KMS-11 (cell line): Measurements from ENCODE around the gene CACNB4.

Source experiments
- H2AFZ ChIP-seq: fragments of 200-600 bp; sonication (generic); 2 replicates; pipeline ENCODE4 v1.6.1; 2016; ENCODE audit warnings: antibody characterized with exemption, mixed run types, low read depth
- H3K27ac ChIP-seq: fragments of 200-600 bp; sonication (generic); 2 replicates; pipeline ENCODE4 v1.6.1; 2016; ENCODE audit warnings: mild to moderate bottlenecking, mixed run types
- H3K27me3 ChIP-seq: fragments of 200-600 bp; sonication (generic); 2 replicates; pipeline ENCODE4 v1.6.1; 2017; ENCODE audit warnings: mild to moderate bottlenecking, low read depth, mixed run types, moderate library complexity; ENCODE audit not compliant: insufficient read depth
- H3K36me3 ChIP-seq: fragments of 200-600 bp; sonication (generic); 2 replicates; pipeline ENCODE4 v1.6.1; 2017; ENCODE audit warnings: mild to moderate bottlenecking, mixed run types; ENCODE audit not compliant: insufficient read depth
- H3K4me1 ChIP-seq: fragments of 200-600 bp; sonication (generic); 2 replicates; pipeline ENCODE4 v1.6.1; 2016; ENCODE audit warnings: mild to moderate bottlenecking, low read depth, mixed run types; ENCODE audit not compliant: poor library complexity, severe bottlenecking
- H3K4me2 ChIP-seq: fragments of 200-600 bp; sonication (generic); 2 replicates; pipeline ENCODE4 v1.7.0; 2016; ENCODE audit warnings: mild to moderate bottlenecking, mixed run types
- H3K4me3 ChIP-seq: fragments of 200-600 bp; sonication (generic); IDR thresholded peaks from 2 replicates; pipeline ENCODE4 v1.6.1; 2017; ENCODE audit warnings: low read depth, low read length, mixed read lengths; ENCODE audit not compliant: insufficient read depth
- H3K79me2 ChIP-seq: fragments of 200-600 bp; sonication (generic); 2 replicates; pipeline ENCODE4 v1.6.1; 2016; ENCODE audit warnings: low read depth, mixed run types; ENCODE audit not compliant: insufficient read depth
- H3K9ac ChIP-seq: fragments of 200-600 bp; sonication (generic); 2 replicates; pipeline ENCODE4 v1.6.1; 2016; ENCODE audit warnings: mild to moderate bottlenecking, mixed run types
- H4K20me1 ChIP-seq: fragments of 200-600 bp; sonication (generic); 2 replicates; pipeline ENCODE4 v1.6.1; 2016; ENCODE audit warnings: mild to moderate bottlenecking, mixed run types; ENCODE audit not compliant: insufficient read depth
- CTCF ChIP-seq: fragments of 200-600 bp; sonication (generic); conservative IDR thresholded peaks from 2 replicates; pipeline ENCODE4 v1.6.1; 2017; ENCODE audit warnings: low read depth, mild to moderate bottlenecking, antibody characterized with exemption, low read length, moderate library complexity, mixed read lengths

The CACNB4 gene

GRCh38 chr2:151817929-151818328 is 280.9 kb downstream of the CACNB4 start:
- Histone ChIP-seq H3K27me3 (no peaks in the 10 kb centered on the region), H3K4me2 (no peak overlapping the region), H3K36me3 (peaks cover 6% of the 10 kb centered on the region; the same call in 1 of the 2 replicates), H4K20me1 (peaks cover 21% of the 10 kb centered on the region; the same call in 1 of the 2 replicates), H3K27ac (no peak overlapping the region), H2AFZ (no peak overlapping the region), H3K4me1 (peaks cover 2% of the 10 kb centered on the region), H3K79me2 (peaks cover 79% of the 10 kb centered on the region), H3K9ac (no peak overlapping the region), H3K4me3 (no peak overlapping the region)
- no peak for TF ChIP-seq CTCF

GRCh38 chr2:151816843-151817242 is 282.0 kb downstream of the CACNB4 start:
- Histone ChIP-seq H3K36me3 (peaks cover 6% of the 10 kb centered on the region; the same call in 1 of the 2 replicates), H2AFZ (no peak overlapping the region), H3K4me2 (no peak overlapping the region), H3K27ac (no peak overlapping the region), H3K4me3 (no peak overlapping the region), H4K20me1 (peaks cover 11% of the 10 kb centered on the region; the same call in 1 of the 2 replicates), H3K4me1 (no peaks in the 10 kb centered on the region), H3K27me3 (no peaks in the 10 kb centered on the region), H3K79me2 (peaks cover 68% of the 10 kb centered on the region), H3K9ac (no peak overlapping the region)
- no peak for TF ChIP-seq CTCF

- Histone ChIP-seq H3K27me3 (no peaks in the 10 kb centered on the region), H3K4me2 (no peak overlapping the region), H4K20me1 (peaks cover 11% of the 10 kb centered on the region; the same call in 1 of the 2 replicates), H3K9ac (no peak overlapping the region), H3K4me3 (no peak overlapping the region), H3K4me1 (no peaks in the 10 kb centered on the region), H2AFZ (no peak overlapping the region), H3K79me2 (peaks cover 60% of the 10 kb centered on the region), H3K36me3 (peaks cover 6% of the 10 kb centered on the region; the same call in 1 of the 2 replicates), H3K27ac (no peak overlapping the region)
- TF ChIP-seq CTCF = no peak
Observed at GRCh38 chr2:151815821-151816489, 282.9 kb downstream of the CACNB4 start.

GRCh38 chr2:151810489-151810888 is 288.4 kb downstream of the CACNB4 start:
- H3K79me2 ChIP-seq = peaks cover 5% of the 10 kb centered on the region; the same call in 1 of the 2 replicates
- no peaks in the 10 kb centered on the region for H4K20me1 ChIP-seq
- H3K4me1 ChIP-seq = peaks cover 24% of the 10 kb centered on the region
- H3K27me3 ChIP-seq = no peaks in the 10 kb centered on the region
- H2AFZ ChIP-seq = no peak overlapping the region
- no peak overlapping the region for H3K4me3 ChIP-seq
- H3K4me2 ChIP-seq = no peak overlapping the region
- H3K9ac ChIP-seq = no peak overlapping the region
- TF ChIP-seq CTCF = no peak
- peaks cover 6% of the 10 kb centered on the region; the same call in 1 of the 2 replicates for H3K36me3 ChIP-seq
- H3K27ac ChIP-seq = no peak overlapping the region
